HG03108 (cell line): ENCODE results near the gene CCND3.

Experiments used
- ATAC-seq: cut with Tn5 transposase; IDR thresholded peaks from one replicate; pipeline ENCODE4 v1.9.1; 2021; ENCODE audit warnings: moderate library complexity; ENCODE audit not compliant: unreplicated experiment

CCND3 gene

GRCh38 chr6:41927253-41927652, 14.4 kb downstream of the CCND3 start:
- no peak for ATAC-seq

- no peak for ATAC-seq
Measured at GRCh38 chr6:41922154-41922553, 19.5 kb downstream of the CCND3 start.

- ATAC-seq, result no peak
Measured at GRCh38 chr6:41921712-41921998, 20.0 kb downstream of the CCND3 start.

GRCh38 chr6:41920921-41921711, 20.5 kb downstream of the CCND3 start, which contains the start of the genes BYSL and MED20:
Gene BYSL (plus strand): TSS chr6:41921499. CDS start chr6:41921563, 64 bp downstream.
Gene MED20 (minus strand): TSS chr6:41921139. CDS start chr6:41921018, 121 bp downstream.
- ATAC-seq, result peak; percentile 85

GRCh38 chr6:41917528-41917927, 24.1 kb downstream of the CCND3 start:
- ATAC-seq, result no peak

- ATAC-seq, result no peak
Measured at GRCh38 chr6:41914869-41915530, 26.6 kb downstream of the CCND3 start.

- no peak for ATAC-seq
Measured at GRCh38 chr6:41914343-41914742, 27.3 kb downstream of the CCND3 start.

- no peak for ATAC-seq
Measured at GRCh38 chr6:41909727-41910126, 31.9 kb downstream of the CCND3 start.

GRCh38 chr6:41901882-41902519, 39.6 kb downstream of the CCND3 start:
- no peak for ATAC-seq

GRCh38 chr6:41900861-41901260, 40.7 kb downstream of the CCND3 start:
- no peak for ATAC-seq

GRCh38 chr6:41896281-41896680, 45.3 kb downstream of the CCND3 start:
- no peak for ATAC-seq

- peak; percentile 68 for ATAC-seq
Measured at GRCh38 chr6:41895300-41896233, 46.0 kb downstream of the CCND3 start, which contains the start of gene USP49. Gene USP49 (minus strand): TSS chr6:41895375. CDS start chr6:41806983, 88,392 bp downstream.

GRCh38 chr6:41894366-41895299, 47.0 kb downstream of the CCND3 start:
- ATAC-seq, result peak; percentile 17

- ATAC-seq, result no peak
Measured at GRCh38 chr6:41892921-41893564, 48.6 kb downstream of the CCND3 start.

- no peak for ATAC-seq
Measured at GRCh38 chr6:41887331-41887751, 54.3 kb downstream of the CCND3 start.

GRCh38 chr6:41885930-41886329, 55.7 kb downstream of the CCND3 start:
- no peak for ATAC-seq

GRCh38 chr6:41884957-41885356, 56.7 kb downstream of the CCND3 start:
- ATAC-seq, result no peak
